Breast epithelium (tissue), 4 donors: Measurements from ENCODE around the gene TUBA4B. TPM values are rescaled to one million over a fixed set of nuclear protein-coding genes. Genes with fewer than 3 reads are reported as not detected.

Experiments used
- DNase-seq, 2 donors: peaks; one replicate each; pipeline ENCODE4 v3.0.0-alpha.2; 2019; ENCODE audit warnings: low spot score in 2 of 2
- H3K27ac ChIP-seq, 2 donors: fragments of 200-600 bp; sonication (generic) in 1 of 2; one replicate each; pipeline ENCODE4 v1.5.1; 2016 to 2019; ENCODE audit warnings: mild to moderate bottlenecking in 1 of 2
- H3K27me3 ChIP-seq, 2 donors: fragments of 200-600 bp; sonication (generic) in 1 of 2; one replicate each; pipeline versions ENCODE4 v1.5.1 to v1.6.0; 2017 to 2019; ENCODE audit warnings: control low read depth in 1 of 2, mild to moderate bottlenecking in 1 of 2
- H3K36me3 ChIP-seq: fragments of 200-600 bp; one replicate; pipeline ENCODE4 v1.5.1; 2019
- H3K4me1 ChIP-seq, 2 donors: fragments of 200-600 bp; sonication (generic); one replicate each; pipeline ENCODE4 v1.5.1; 2016 to 2019; ENCODE audit warnings: control low read depth in 1 of 2
- H3K4me3 ChIP-seq, 3 donors: fragments of 200-600 bp; sonication (generic); 1 replicate in 2 of 3; 2 replicates in 1 of 3; pipeline ENCODE4 v1.5.1; 2016 to 2019; ENCODE audit warnings: mild to moderate bottlenecking in 3 of 3, moderate library complexity in 2 of 3
- H3K9me3 ChIP-seq, 2 donors: fragments of 200-600 bp; sonication (generic) in 1 of 2; one replicate each; pipeline ENCODE4 v1.5.1; 2016 to 2019; ENCODE audit warnings: control low read depth in 1 of 2
- CTCF ChIP-seq, 3 donors: fragments of 450-650 bp; IDR thresholded peaks; one replicate each; pipeline ENCODE4 v1.5.1; 2016 to 2017; ENCODE audit warnings: antibody characterized with exemption in 3 of 3, mild to moderate bottlenecking in 3 of 3, moderate library complexity in 3 of 3
- POLR2A ChIP-seq: fragments of 450-650 bp; IDR thresholded peaks from one replicate; pipeline ENCODE4 v1.6.1; 2016; ENCODE audit warnings: antibody characterized with exemption, mild to moderate bottlenecking, moderate library complexity
- POLR2AphosphoS5 ChIP-seq, 3 donors: sonication (generic); formaldehyde crosslinking; IDR thresholded peaks; one replicate each; pipeline ENCODE4 v1.6.1; 2017; ENCODE audit warnings: antibody characterized with exemption in 3 of 3
- intact Hi-C: fragments of 100-400 bp; cut with DNase I; formaldehyde crosslinking; loops from one replicate; pipeline ENCODE4 v1.15.1; 2023; ENCODE audit warnings: low total_unique reads
- total RNA-seq, 3 donors: library from RNA; depleted of rRNA; stranded (reverse); fragments of >200 nt; gene quantifications; one replicate each; pipeline ENCODE4 v1.1.0, GENCODE V29; 2016

The TUBA4B gene
- total RNA-seq, 3 donors from 2014 or later, result 0.16 TPM; not detected in 2

- no peak for DNase-seq
- TF ChIP-seq POLR2AphosphoS5 (IDR thresholded peaks at IDR 0.05) (no peak), POLR2A (no peak), CTCF (IDR thresholded peaks at IDR 0.05) (no peak)
- Histone ChIP-seq H3K4me1 (peaks cover 11 to 14% of the 10 kb centered on the region in 2 donors), H3K36me3 (peaks cover 12% of the 10 kb centered on the region), H3K27me3 (no peaks in the 10 kb centered on the region), H3K4me3 (no peak overlapping the region), H3K9me3 (no peaks in the 10 kb centered on the region), H3K27ac (no peak overlapping the region)
- intact Hi-C loops, result no loop called here
These were observed 29.0 kb upstream of the TUBA4B start for GRCh38 chr2:219223831-219224610.

DNA sequence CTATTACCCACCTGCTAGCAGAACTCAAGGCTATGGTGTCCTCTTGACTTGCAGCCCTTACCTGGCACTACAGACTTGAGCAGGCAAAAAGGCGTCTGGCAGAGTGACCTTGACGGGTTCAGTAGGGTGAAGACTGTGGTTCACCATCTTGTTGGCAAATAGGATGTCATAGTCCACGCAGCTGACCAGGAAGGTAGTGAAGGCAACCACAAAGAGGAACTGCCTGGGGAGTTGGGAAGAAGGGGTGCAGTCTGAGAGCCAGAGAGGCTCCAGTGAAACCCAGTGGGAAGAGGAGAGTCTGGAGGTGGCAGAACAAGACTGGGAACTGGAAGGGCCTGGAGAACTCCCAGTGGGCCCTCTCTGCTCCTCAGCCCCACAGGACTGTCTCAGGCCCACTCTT lies 27.7 kb upstream of the TUBA4B start:
- Histone ChIP-seq H3K27ac (no peak overlapping the region), H3K36me3 (peaks cover 12% of the 10 kb centered on the region), H3K9me3 (no peaks in the 10 kb centered on the region), H3K4me3 (no peak overlapping the region), H3K4me1 (peaks cover 5 to 9% of the 10 kb centered on the region in 2 donors), H3K27me3 (no peaks in the 10 kb centered on the region)
- DNase-seq, result no peak
- TF ChIP-seq POLR2AphosphoS5 (IDR thresholded peaks at IDR 0.05) (no peak), POLR2A (no peak), CTCF (IDR thresholded peaks at IDR 0.05) (no peak)
- intact Hi-C loops, result no loop called here

DNA sequence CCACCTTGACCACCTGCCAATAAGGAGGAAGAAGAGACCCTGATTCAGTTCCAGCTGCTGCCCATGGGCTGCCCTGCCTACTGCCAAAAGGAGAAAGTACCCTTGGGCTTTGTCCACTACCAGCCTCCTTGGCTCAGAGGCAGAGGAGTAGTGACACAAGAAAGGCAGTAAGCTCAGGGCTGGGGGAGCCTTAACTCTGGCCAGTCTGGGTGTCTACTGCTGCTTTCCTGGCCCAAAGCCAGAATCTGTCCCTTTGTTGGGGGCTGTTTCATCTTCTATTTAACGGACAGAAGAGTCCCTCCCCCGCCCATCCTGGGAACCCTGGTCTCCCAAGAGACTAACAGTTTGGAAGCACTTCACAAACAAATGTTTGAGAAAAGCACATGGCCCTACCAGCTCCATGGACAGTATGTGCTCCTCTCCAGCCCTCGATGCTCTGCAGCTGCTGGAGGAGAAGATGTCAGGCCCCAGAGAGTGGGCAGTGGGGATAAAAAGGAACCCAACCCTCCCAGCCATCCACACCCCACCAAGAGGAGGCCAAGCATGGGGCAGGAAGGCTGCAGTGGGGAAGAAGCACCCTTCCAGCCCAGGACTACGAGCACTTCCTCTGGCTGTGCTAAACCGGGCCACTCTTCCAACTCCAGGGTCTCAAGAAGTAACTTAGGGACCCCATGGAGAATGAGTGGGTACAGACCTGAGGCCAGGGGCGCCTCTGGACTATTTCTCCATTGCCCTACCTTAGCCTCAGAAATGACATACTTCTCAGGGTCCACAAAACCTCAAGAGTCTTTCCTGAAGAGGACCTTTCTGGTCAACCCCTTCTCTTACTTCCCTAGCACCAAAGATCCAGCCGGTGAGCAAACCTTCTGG lies 24.8 kb upstream of the TUBA4B start:
- intact Hi-C loops, result no loop called here
- no peak for DNase-seq
- Histone ChIP-seq H3K27me3 (no peaks in the 10 kb centered on the region), H3K27ac (peak overlapping the region; percentile 88 to 94), H3K36me3 (peaks cover 8% of the 10 kb centered on the region), H3K9me3 (no peaks in the 10 kb centered on the region), H3K4me1 (peaks cover 5 to 25% of the 10 kb centered on the region in 2 donors), H3K4me3 (peak overlapping the region; percentile 60 to 97 (median 86))
- TF ChIP-seq CTCF (IDR thresholded peaks at IDR 0.05) (no peak), POLR2A (no peak), POLR2AphosphoS5 (IDR thresholded peaks at IDR 0.05) (no peak)

DNA sequence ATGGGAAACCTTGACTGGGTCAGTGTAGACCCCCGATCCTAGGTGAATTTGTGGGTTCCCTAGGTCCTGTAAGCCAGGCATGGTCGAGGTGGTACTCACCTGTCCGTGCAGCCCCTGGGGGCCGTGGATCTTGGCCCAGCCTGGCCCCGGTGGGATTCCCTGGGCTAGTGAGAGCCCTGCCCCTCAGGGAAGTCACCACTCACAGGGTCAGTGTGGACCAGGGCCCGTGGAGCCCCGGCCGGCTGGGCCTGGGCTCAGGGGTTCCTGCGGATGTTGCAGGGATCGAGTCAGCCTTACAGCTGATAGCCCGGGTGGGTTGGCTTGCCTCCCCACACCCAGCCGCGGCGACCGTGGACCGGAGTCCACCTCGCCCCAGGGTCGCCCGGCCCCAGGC lies 24.1 kb upstream of the TUBA4B start:
- no peaks in the 10 kb centered on the region for H3K9me3 ChIP-seq
- TF ChIP-seq CTCF (IDR thresholded peaks at IDR 0.05) (no peak), POLR2A (no peak), POLR2AphosphoS5 (IDR thresholded peaks at IDR 0.05) (no peak)
- no peaks in the 10 kb centered on the region for H3K27me3 ChIP-seq
- peak overlapping the region; percentile 60 to 97 (median 86) for H3K4me3 ChIP-seq
- H3K4me1 ChIP-seq, result peaks cover 5 to 25% of the 10 kb centered on the region in 2 donors
- H3K27ac ChIP-seq, result peak overlapping the region; percentile 88 to 94
- intact Hi-C loops, result no loop called here
- H3K36me3 ChIP-seq, result peaks cover 14% of the 10 kb centered on the region
- no peak for DNase-seq
